B cell (primary cell): ENCODE data around the gene SLC13A2. TPM values are rescaled to one million over a fixed set of nuclear protein-coding genes. Genes with fewer than 3 reads are reported as not detected.

Experiments used
- ATAC-seq: fragments of 200-7000 bp; cut with Tn5 transposase; one replicate; pipeline ENCODE4 v1.10.0; 2021; ENCODE audit warnings: low read depth, mild to moderate bottlenecking, moderate number of reproducible peaks, moderate library complexity
- CTCF ChIA-PET: fragments of 350-600 bp; sonication (Branson Sonifier 250); formaldehyde crosslinking; loops from one replicate; lab custom pipeline; 2021; ENCODE audit warnings: antibody characterized with exemption, inconsistent platforms; lab: Charles Lee
- POLR2A ChIA-PET: fragments of 350-600 bp; sonication (Branson Sonifier 250); formaldehyde crosslinking; loops from one replicate; lab custom pipeline; 2021; ENCODE audit warnings: antibody characterized with exemption; lab: Charles Lee
- DNase-seq: peaks from one replicate; pipeline ENCODE4 v3.0.0; 2013
- H2AFZ ChIP-seq: 2 replicates; pipeline ENCODE4 v1.6.1; 2012; ENCODE audit warnings: mild to moderate bottlenecking, low read depth, low read length; ENCODE audit not compliant: insufficient read depth, poor library complexity, severe bottlenecking
- H3K27ac ChIP-seq, 2 donors: 1 replicate in 1 of 2; 2 replicates in 1 of 2; pipeline ENCODE4 v1.5.1; 2012 to 2013; ENCODE audit warnings: low read length in 2 of 2, mild to moderate bottlenecking in 2 of 2, moderate library complexity in 1 of 2
- H3K27me3 ChIP-seq, 4 experiments: fragments of 200-600 bp in 1 of 4; sonication (generic) in 1 of 4; replicated peaks in 1 of 4; 1 replicate in 2 of 4; 2 replicates in 2 of 4; pipeline versions ENCODE4 v1.6.1 to v1.7.0; 2013 to 2016; ENCODE audit warnings: low read length in 3 of 4, mild to moderate bottlenecking in 2 of 4, mixed read lengths in 1 of 4, moderate library complexity in 1 of 4; ENCODE audit not compliant: insufficient read depth in 4 of 4, control insufficient read depth in 3 of 4; ENCODE audit errors: control extremely low read depth in 1 of 4
- H3K36me3 ChIP-seq, 2 experiments: replicated peaks in 1 of 2; 1 replicate in 1 of 2; 2 replicates in 1 of 2; pipeline versions ENCODE4 v1.6.1 to v1.7.1; 2013; ENCODE audit warnings: low read length in 1 of 2; ENCODE audit not compliant: insufficient read depth in 2 of 2, control insufficient read depth in 1 of 2; ENCODE audit errors: control extremely low read depth in 1 of 2, extremely low read depth in 1 of 2
- H3K4me1 ChIP-seq, 2 donors: fragments of 200-600 bp in 1 of 2; sonication (generic) in 1 of 2; 1 replicate in 1 of 2; 2 replicates in 1 of 2; pipeline versions ENCODE4 v1.5.1 to v1.6.1; 2013 to 2017; ENCODE audit warnings: low read length in 2 of 2; ENCODE audit not compliant: control insufficient read depth in 2 of 2, insufficient read depth in 2 of 2
- H3K4me2 ChIP-seq: replicated peaks from 2 replicates; pipeline ENCODE3; 2012; ENCODE audit warnings: mild to moderate bottlenecking, low read depth, low read length; ENCODE audit not compliant: poor library complexity, severe bottlenecking
- H3K4me3 ChIP-seq, 5 experiments: fragments of 200-600 bp in 1 of 5; sonication (generic) in 1 of 5; 1 replicate in 3 of 5; 2 replicates in 2 of 5; pipeline versions ENCODE4 v1.5.1 to v1.7.0; 2011 to 2016; ENCODE audit warnings: low read length in 4 of 5, mild to moderate bottlenecking in 4 of 5, low read depth in 2 of 5, control low read depth in 1 of 5, moderate library complexity in 1 of 5; ENCODE audit not compliant: insufficient read depth in 1 of 5; ENCODE audit errors: control extremely low read depth in 1 of 5, extremely low read depth in 1 of 5
- H3K79me2 ChIP-seq: fragments of 200-600 bp; sonication (generic); one replicate; pipeline ENCODE4 v1.6.0; 2016; ENCODE audit warnings: low read length; ENCODE audit not compliant: control insufficient read depth, insufficient read depth
- H3K9ac ChIP-seq: fragments of 200-600 bp; sonication (generic); 2 replicates; pipeline ENCODE4 v1.6.1; 2017; ENCODE audit warnings: mild to moderate bottlenecking, low read length, moderate library complexity
- H3K9me3 ChIP-seq, 3 donors: one replicate each; pipeline versions ENCODE4 v1.6.1 to v1.7.1; 2013; ENCODE audit warnings: low read length in 2 of 3; ENCODE audit not compliant: control insufficient read depth in 2 of 3, insufficient read depth in 1 of 3; ENCODE audit errors: control extremely low read depth in 1 of 3
- H4K20me1 ChIP-seq: 2 replicates; pipeline ENCODE4 v1.6.0; 2012; ENCODE audit warnings: mild to moderate bottlenecking, low read length; ENCODE audit not compliant: insufficient read depth, control insufficient read depth, poor library complexity, severe bottlenecking
- H3K27ac Mint-ChIP-seq: one replicate; pipeline ENCODE4 v1.8.0; 2021; ENCODE audit warnings: mixed read lengths
- H3K27me3 Mint-ChIP-seq: one replicate; pipeline ENCODE4 v1.8.0; 2021; ENCODE audit warnings: mixed read lengths
- H3K4me1 Mint-ChIP-seq: one replicate; pipeline ENCODE4 v1.8.0; 2021; ENCODE audit warnings: mixed read lengths
- H3K4me3 Mint-ChIP-seq: one replicate; pipeline ENCODE4 v1.8.0; 2021; ENCODE audit warnings: mixed read lengths
- H3K9me3 Mint-ChIP-seq: one replicate; pipeline ENCODE4 v1.8.0; 2022; ENCODE audit warnings: mixed read lengths; ENCODE audit not compliant: insufficient read depth
- EZH2 ChIP-seq: IDR thresholded peaks from 2 replicates; pipeline ENCODE4 v1.6.1; 2012; ENCODE audit warnings: borderline replicate concordance, low read depth, mild to moderate bottlenecking, moderate library complexity, low read length; ENCODE audit not compliant: insufficient read depth, poor library complexity, severe bottlenecking
- WGBS: methylation state at CpG from one replicate; pipeline ENCODE4 v1.1.5; 2013; ENCODE audit warnings: missing lambda C conversion rate; ENCODE audit not compliant: insufficient coverage; 5-methylcytosine and 5-hydroxymethylcytosine counted together
- intact Hi-C: fragments of 100-400 bp; cut with micrococcal nuclease; formaldehyde crosslinking; loops from one replicate; pipeline ENCODE4 v1.10.0; 2022
- polyA plus RNA-seq: library from polyadenylated mRNA; depleted of rRNA; stranded (reverse); fragments of >200 nt; gene quantifications from 2 replicates; pipeline ENCODE4 v1.2.3, GENCODE V29; 2012
- total RNA-seq, 2 donors: library from RNA; stranded (reverse); fragments of 120-200 nt in 1 of 2; gene quantifications; 1 replicate in 1 of 2; 2 replicates in 1 of 2; pipeline versions ENCODE4 v1.2.3 to v1.2.4, GENCODE V29; 2013 to 2022
- TF ChIP-seq, protein P1 (sequence below): fragments of 200-600 bp; IDR thresholded peaks from one replicate; pipeline ENCODE4 v1.8.0; 2022; ENCODE audit warnings: antibody characterized with exemption, mild to moderate bottlenecking

SLC13A2 gene
- total and polyA plus RNA-seq, 2 donors (not counting 1 experiment from before 2014, with no cell fraction given), result not detected

DNA sequence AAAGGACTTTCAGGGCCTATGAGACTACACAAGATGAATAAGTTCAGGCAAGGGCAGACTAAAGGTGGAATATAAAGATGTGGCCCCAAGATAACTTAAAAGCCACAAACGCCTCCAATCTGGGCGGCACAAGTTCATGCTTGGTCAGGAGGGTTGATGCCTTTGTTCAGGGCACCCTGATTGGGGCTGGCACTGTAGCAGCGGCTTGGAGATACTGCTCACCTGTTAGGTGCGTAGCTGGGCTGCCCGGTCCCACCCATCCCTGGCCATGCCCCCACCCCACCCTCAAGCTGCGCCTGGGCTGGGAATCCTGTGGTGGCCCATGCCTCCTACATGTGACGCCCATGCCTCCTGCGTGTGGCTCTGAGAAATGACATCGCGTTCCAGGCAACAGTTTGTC is 12.5 kb upstream of the SLC13A2 start:
- Mint-ChIP-seq H3K9me3 (no peaks in the 10 kb centered on the region), H3K4me3 (no peak overlapping the region), H3K27me3 (peaks cover 26% of the 10 kb centered on the region), H3K4me1 (no peaks in the 10 kb centered on the region), H3K27ac (no peak overlapping the region)
- WGBS, result 96% methylated on average over 9 of the region's 10 CpGs
- intact Hi-C loops, result no loop called here
- H3K27ac ChIP-seq, result no peak overlapping the region
- CTCF ChIA-PET, result no interaction called here
- H3K9me3 ChIP-seq, result no peaks in the 10 kb centered on the region
- H3K36me3 ChIP-seq, result no peaks in the 10 kb centered on the region
- H3K79me2 ChIP-seq, result no peaks in the 10 kb centered on the region
- H4K20me1 ChIP-seq, result no peaks in the 10 kb centered on the region
- H3K9ac ChIP-seq, result no peak overlapping the region
- TF ChIP-seq, protein P1, sequence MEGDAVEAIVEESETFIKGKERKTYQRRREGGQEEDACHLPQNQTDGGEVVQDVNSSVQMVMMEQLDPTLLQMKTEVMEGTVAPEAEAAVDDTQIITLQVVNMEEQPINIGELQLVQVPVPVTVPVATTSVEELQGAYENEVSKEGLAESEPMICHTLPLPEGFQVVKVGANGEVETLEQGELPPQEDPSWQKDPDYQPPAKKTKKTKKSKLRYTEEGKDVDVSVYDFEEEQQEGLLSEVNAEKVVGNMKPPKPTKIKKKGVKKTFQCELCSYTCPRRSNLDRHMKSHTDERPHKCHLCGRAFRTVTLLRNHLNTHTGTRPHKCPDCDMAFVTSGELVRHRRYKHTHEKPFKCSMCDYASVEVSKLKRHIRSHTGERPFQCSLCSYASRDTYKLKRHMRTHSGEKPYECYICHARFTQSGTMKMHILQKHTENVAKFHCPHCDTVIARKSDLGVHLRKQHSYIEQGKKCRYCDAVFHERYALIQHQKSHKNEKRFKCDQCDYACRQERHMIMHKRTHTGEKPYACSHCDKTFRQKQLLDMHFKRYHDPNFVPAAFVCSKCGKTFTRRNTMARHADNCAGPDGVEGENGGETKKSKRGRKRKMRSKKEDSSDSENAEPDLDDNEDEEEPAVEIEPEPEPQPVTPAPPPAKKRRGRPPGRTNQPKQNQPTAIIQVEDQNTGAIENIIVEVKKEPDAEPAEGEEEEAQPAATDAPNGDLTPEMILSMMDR, result no peak
- TF ChIP-seq EZH2, result no peak
- POLR2A ChIA-PET, result no interaction called here
- no peaks in the 10 kb centered on the region for H3K4me1 ChIP-seq
- DNase-seq, result no peak
- ATAC-seq, result no peak
- no peak overlapping the region for H3K4me2 ChIP-seq
- peaks cover 0 to 3% (median 0%) of the 10 kb centered on the region in 4 experiments for H3K27me3 ChIP-seq
- no peak overlapping the region for H2AFZ ChIP-seq
- H3K4me3 ChIP-seq, result no peak overlapping the region

DNA sequence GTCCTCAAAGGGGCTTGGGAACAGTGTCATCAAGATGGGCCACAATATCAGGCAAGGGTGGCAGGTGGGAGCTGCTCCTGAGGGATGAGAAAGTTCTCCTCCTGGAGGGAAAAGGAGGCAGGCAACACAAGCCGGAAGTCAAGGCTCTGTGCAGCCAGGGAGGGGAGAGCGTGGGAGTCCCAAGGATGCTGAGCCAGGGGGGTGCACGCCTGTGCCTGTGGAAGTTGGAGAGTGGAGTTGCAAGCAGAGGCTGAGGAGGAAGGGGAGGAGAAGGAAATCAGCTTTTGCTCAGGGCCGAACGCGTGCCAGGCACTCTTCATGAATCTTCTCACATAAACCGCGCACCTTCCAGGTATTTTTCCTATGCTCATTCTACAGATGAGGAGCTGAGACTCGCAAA is 7.4 kb upstream of the SLC13A2 start:
- no peak overlapping the region for H3K4me3 ChIP-seq
- TF ChIP-seq, protein P1, result no peak
- no peak for TF ChIP-seq EZH2
- no peak overlapping the region for H2AFZ ChIP-seq
- H3K27ac Mint-ChIP-seq, result no peak overlapping the region
- ATAC-seq, result no peak
- H3K79me2 ChIP-seq, result no peaks in the 10 kb centered on the region
- no peaks in the 10 kb centered on the region for H3K9me3 Mint-ChIP-seq
- no peaks in the 10 kb centered on the region for H3K4me1 ChIP-seq
- H3K4me3 Mint-ChIP-seq, result no peak overlapping the region
- ChIA-PET CTCF (no interaction called here), POLR2A (no interaction called here)
- no peak overlapping the region for H3K27ac ChIP-seq
- H3K27me3 Mint-ChIP-seq, result peaks cover 46% of the 10 kb centered on the region
- no peak overlapping the region for H3K4me2 ChIP-seq
- no peaks in the 10 kb centered on the region for H4K20me1 ChIP-seq
- no peaks in the 10 kb centered on the region for H3K9me3 ChIP-seq
- no peak overlapping the region for H3K9ac ChIP-seq
- intact Hi-C loops, result no loop called here
- 86% methylated on average over 1 of the region's 9 CpGs for WGBS
- no peaks in the 10 kb centered on the region for H3K4me1 Mint-ChIP-seq
- no peak for DNase-seq
- H3K36me3 ChIP-seq, result no peaks in the 10 kb centered on the region
- peaks cover 0 to 3% (median 0%) of the 10 kb centered on the region in 4 experiments for H3K27me3 ChIP-seq
